PC-9 (cell line): ENCODE data around the gene LAPTM5. TPM values are rescaled to one million over a fixed set of nuclear protein-coding genes. Genes with fewer than 3 reads are reported as not detected.

Experiments used
- BruUV-seq: library from RNA; stranded (reverse); fragments of 400-500 nt; replicated peaks from 2 replicates; lab custom pipeline; 2021; lab: Mats Ljungman, UMichigan
- CTCF ChIA-PET: fragments of 300-600 bp; sonication (Branson Sonifier 250); formaldehyde crosslinking; loops from one replicate; lab custom pipeline; 2022; ENCODE audit warnings: antibody characterized with exemption; lab: Charles Lee
- POLR2A ChIA-PET: fragments of 300-600 bp; sonication (Branson Sonifier 250); formaldehyde crosslinking; loops from one replicate; lab custom pipeline; 2022; ENCODE audit warnings: antibody characterized with exemption; ENCODE audit not compliant: unreplicated experiment; lab: Charles Lee
- DNase-seq, 2 experiments: peaks; one replicate each; pipeline versions ENCODE4 v3.0.0 to v3.0.0-alpha.2; 2015 to 2022; ENCODE audit warnings: mixed read lengths in 1 of 2
- H2AFZ ChIP-seq: fragments of 200-600 bp; sonication (generic); 2 replicates; pipeline ENCODE4 v1.8.1; 2017; ENCODE audit warnings: antibody characterized with exemption
- H3F3A ChIP-seq: fragments of 200-600 bp; sonication (generic); 2 replicates; pipeline ENCODE4 v1.8.1; 2017; ENCODE audit warnings: antibody characterized with exemption, mild to moderate bottlenecking, low read depth; ENCODE audit not compliant: insufficient read depth
- H3K27ac ChIP-seq: fragments of 200-600 bp; sonication (generic); 2 replicates; pipeline ENCODE4 v1.6.1; 2016; ENCODE audit warnings: mixed run types
- H3K27me3 ChIP-seq: fragments of 200-600 bp; sonication (generic); 2 replicates; pipeline ENCODE4 v1.6.1; 2016; ENCODE audit warnings: low read depth, mixed run types; ENCODE audit not compliant: insufficient read depth
- H3K36me3 ChIP-seq: fragments of 200-600 bp; sonication (generic); 2 replicates; pipeline ENCODE4 v1.6.1; 2016; ENCODE audit warnings: low read depth, mixed run types
- H3K4me1 ChIP-seq: fragments of 200-600 bp; sonication (generic); replicated peaks from 2 replicates; pipeline ENCODE4 v1.6.1; 2016; ENCODE audit warnings: mixed run types; ENCODE audit not compliant: insufficient read depth
- H3K4me2 ChIP-seq: fragments of 200-600 bp; sonication (generic); 2 replicates; pipeline ENCODE4 v1.6.1; 2017; ENCODE audit warnings: mixed run types
- H3K4me3 ChIP-seq: fragments of 200-600 bp; sonication (generic); 2 replicates; pipeline ENCODE4 v1.6.1; 2016; ENCODE audit warnings: mixed run types
- H3K79me2 ChIP-seq: fragments of 200-600 bp; sonication (generic); 2 replicates; pipeline ENCODE4 v1.6.1; 2017; ENCODE audit warnings: low read depth, mixed run types
- H3K9me2 ChIP-seq: fragments of 200-600 bp; sonication (generic); 2 replicates; pipeline ENCODE4 v1.8.1; 2017; ENCODE audit warnings: mild to moderate bottlenecking; ENCODE audit not compliant: insufficient read depth
- H3K9me3 ChIP-seq: fragments of 200-600 bp; sonication (generic); 2 replicates; pipeline ENCODE4 v1.8.1; 2016; ENCODE audit warnings: low read depth; ENCODE audit not compliant: insufficient read depth
- H4K20me1 ChIP-seq: fragments of 200-600 bp; sonication (generic); 2 replicates; pipeline ENCODE4 v1.8.1; 2017; ENCODE audit not compliant: insufficient read depth
- EZH2 ChIP-seq: fragments of 200-600 bp; sonication (generic); IDR thresholded peaks from 2 replicates; pipeline ENCODE4 v1.8.0; 2017; ENCODE audit warnings: antibody characterized with exemption, low read depth
- intact Hi-C: fragments of 100-400 bp; cut with micrococcal nuclease; formaldehyde crosslinking; loops from one replicate; pipeline ENCODE4 v1.10.0; 2022; ENCODE audit not compliant: unreplicated experiment
- total RNA-seq: library from RNA; stranded (reverse); gene quantifications from 2 replicates; pipeline ENCODE4 v1.2.3, GENCODE V29; 2021
- TF ChIP-seq, protein P1 (sequence below): fragments of 200-600 bp; sonication (generic); conservative IDR thresholded peaks from 2 replicates; pipeline ENCODE4 v1.6.1; 2017; ENCODE audit warnings: mixed run types, antibody characterized with exemption, mild to moderate bottlenecking, moderate library complexity

LAPTM5 gene
- total RNA-seq, 1 experiment from 2014 or later = 5.0 TPM

DNA sequence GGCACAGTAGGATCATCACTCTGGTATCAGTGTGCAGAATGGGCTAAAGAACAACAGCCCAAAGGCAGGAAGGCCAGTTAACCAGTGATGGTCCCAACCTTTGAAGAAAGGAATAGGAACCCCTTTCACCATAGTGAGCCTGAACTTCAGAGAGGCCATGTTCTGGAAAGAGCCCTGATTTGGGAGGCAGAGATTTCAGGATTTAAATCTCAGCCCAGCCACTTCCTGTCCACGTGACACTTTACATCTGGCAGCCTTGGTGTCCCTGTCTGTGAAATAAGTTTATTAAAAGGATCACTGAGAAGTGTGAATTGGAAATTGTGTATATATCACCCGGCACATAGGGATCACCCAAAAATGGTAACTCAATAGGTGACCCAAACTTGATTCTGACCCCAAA lies 47.2 kb downstream of the LAPTM5 start:
- Histone ChIP-seq H3K9me2 (no peaks in the 10 kb centered on the region), H3K4me3 (no peak overlapping the region), H3F3A (no peaks in the 10 kb centered on the region), H3K4me2 (no peak overlapping the region), H3K79me2 (no peaks in the 10 kb centered on the region), H4K20me1 (no peaks in the 10 kb centered on the region), H3K27ac (no peak overlapping the region), H2AFZ (no peak overlapping the region), H3K36me3 (no peaks in the 10 kb centered on the region), H3K9me3 (no peaks in the 10 kb centered on the region), H3K4me1 (no peaks in the 10 kb centered on the region), H3K27me3 (no peaks in the 10 kb centered on the region)
- POLR2A ChIA-PET = no interaction called here
- intact Hi-C loops = no loop called here
- DNase-seq = no peak
- CTCF ChIA-PET = no interaction called here
- TF ChIP-seq EZH2 = no peak
- TF ChIP-seq, protein P1, sequence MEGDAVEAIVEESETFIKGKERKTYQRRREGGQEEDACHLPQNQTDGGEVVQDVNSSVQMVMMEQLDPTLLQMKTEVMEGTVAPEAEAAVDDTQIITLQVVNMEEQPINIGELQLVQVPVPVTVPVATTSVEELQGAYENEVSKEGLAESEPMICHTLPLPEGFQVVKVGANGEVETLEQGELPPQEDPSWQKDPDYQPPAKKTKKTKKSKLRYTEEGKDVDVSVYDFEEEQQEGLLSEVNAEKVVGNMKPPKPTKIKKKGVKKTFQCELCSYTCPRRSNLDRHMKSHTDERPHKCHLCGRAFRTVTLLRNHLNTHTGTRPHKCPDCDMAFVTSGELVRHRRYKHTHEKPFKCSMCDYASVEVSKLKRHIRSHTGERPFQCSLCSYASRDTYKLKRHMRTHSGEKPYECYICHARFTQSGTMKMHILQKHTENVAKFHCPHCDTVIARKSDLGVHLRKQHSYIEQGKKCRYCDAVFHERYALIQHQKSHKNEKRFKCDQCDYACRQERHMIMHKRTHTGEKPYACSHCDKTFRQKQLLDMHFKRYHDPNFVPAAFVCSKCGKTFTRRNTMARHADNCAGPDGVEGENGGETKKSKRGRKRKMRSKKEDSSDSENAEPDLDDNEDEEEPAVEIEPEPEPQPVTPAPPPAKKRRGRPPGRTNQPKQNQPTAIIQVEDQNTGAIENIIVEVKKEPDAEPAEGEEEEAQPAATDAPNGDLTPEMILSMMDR = no peak
- no TSS peak for BruUV-seq

DNA sequence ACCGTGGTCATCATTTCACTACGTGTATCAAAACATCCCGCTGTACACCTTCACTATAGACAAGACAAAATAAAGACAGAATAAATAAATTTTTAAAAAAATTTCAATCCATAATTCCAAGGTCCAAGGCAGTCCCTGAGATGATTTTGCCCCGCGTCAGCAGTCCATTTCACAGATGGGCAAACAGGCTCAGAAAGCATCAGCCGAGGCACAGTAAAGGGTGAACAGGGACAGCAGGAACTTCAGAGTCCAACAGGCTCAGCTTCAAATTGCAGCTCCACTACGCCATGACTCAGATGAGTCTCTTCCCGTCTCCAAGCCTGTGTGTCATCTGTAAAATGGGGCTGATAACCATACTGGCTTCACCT lies 49.2 kb downstream of the LAPTM5 start:
- Histone ChIP-seq H3K4me2 (no peak overlapping the region), H4K20me1 (no peaks in the 10 kb centered on the region), H3K79me2 (no peaks in the 10 kb centered on the region), H3K36me3 (no peaks in the 10 kb centered on the region), H3K4me1 (no peaks in the 10 kb centered on the region), H3K9me3 (no peaks in the 10 kb centered on the region), H3K27ac (no peak overlapping the region), H3F3A (no peaks in the 10 kb centered on the region), H3K27me3 (no peaks in the 10 kb centered on the region), H2AFZ (no peak overlapping the region), H3K4me3 (no peak overlapping the region), H3K9me2 (no peaks in the 10 kb centered on the region)
- intact Hi-C loops = loop anchor here (2.0 to 10.0 kb wide), 7 partner anchors 326 to 1826 kb away; partner anchors contain the start of gene PTPRU
- ChIA-PET CTCF (interaction anchor here (0.5 to 1.1 kb wide), 4 partner anchors 327 to 1823 kb away, joined by 3 to 4 read pairs (median 4); no protein-coding TSS in a partner anchor), POLR2A (no interaction called here)
- BruUV-seq = no TSS peak
- DNase-seq = no peak
- TF ChIP-seq, protein P1 = peak; percentile 9; the same call in 1 of the 2 replicates
- no peak for TF ChIP-seq EZH2

DNA sequence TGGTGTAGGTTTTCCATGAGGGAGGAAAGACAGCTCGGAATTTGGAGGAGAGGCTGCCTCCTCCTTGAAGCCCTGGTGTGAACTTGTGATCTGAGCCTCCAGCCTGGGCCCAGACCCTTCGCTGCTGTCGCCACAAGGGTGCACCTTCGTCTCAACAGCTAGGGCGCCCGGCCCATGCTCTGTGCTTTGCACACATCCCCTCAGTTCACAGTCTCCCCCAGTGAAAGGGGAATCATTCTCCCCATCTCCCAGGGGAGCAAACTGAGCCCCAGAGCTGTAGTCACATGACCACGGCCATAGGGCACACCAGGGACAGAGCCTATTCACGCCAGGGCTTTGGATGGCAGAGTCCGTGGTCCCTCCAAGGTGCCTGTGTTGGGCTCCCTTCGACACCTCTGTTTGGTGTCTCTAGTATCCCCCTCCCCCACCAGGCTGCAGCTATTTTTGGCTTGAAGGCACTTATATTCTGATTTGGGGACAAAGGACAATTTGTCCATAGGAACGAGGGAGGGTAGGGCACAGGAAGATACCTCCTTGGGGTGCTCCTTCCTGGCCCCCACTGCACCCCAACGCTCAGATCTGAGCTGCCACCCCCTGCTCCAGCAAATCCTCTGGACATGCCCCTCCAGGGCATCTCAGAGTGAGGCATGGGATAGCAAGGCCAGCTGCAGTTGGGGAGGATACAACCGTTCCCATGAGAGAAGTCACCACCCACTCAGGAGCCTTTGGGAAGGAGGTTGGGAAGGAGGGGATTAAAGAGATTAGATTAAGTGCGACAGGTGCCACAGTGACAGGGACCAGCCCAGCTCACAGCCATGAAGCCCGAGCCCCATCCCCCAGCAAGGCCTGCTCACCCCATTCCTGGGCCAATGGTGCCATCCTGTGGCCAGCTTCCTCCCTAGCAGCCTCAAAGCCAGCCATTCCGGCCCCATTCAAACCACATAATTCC lies 49.9 kb downstream of the LAPTM5 start:
- Histone ChIP-seq H2AFZ (no peak overlapping the region), H3K4me3 (no peak overlapping the region), H3K79me2 (no peaks in the 10 kb centered on the region), H3K4me2 (no peak overlapping the region), H3K27me3 (no peaks in the 10 kb centered on the region), H3F3A (no peaks in the 10 kb centered on the region), H3K36me3 (no peaks in the 10 kb centered on the region), H3K4me1 (no peaks in the 10 kb centered on the region), H4K20me1 (no peaks in the 10 kb centered on the region), H3K9me3 (no peaks in the 10 kb centered on the region), H3K9me2 (no peaks in the 10 kb centered on the region), H3K27ac (no peak overlapping the region)
- no peak for TF ChIP-seq EZH2
- TF ChIP-seq, protein P1 = peak; percentile 85
- DNase-seq = peak in 1 of 2 experiments; percentile 75
- intact Hi-C loops = loop anchor here (2.0 to 10.0 kb wide), 7 partner anchors 325 to 1825 kb away; partner anchors contain the start of gene PTPRU
- ChIA-PET CTCF (interaction anchor here (0.8 to 1.1 kb wide), 3 partner anchors 327 to 1823 kb away, joined by 4 read pairs; no protein-coding TSS in a partner anchor), POLR2A (no interaction called here)
- BruUV-seq = no TSS peak
